K562 (cell line): ENCODE results near the gene FTL. TPM values are rescaled to one million over a fixed set of nuclear protein-coding genes. Genes with fewer than 3 reads are reported as not detected.
A peak's percentile ranks its signal among the peaks of the same experiment; 100 is the strongest.

ENCODE experiments used
- CTBP1 ChIP-seq: fragments of 450-650 bp; IDR thresholded peaks from 2 replicates; pipeline ENCODE4 v1.6.1; 2016; ENCODE audit warnings: borderline replicate concordance
- HNRNPUL1 ChIP-seq: fragments of 200-400 bp; formaldehyde crosslinking; IDR thresholded peaks from 2 replicates; pipeline ENCODE4 v1.6.1; 2017; ENCODE audit warnings: low read length
- MECOM ChIP-seq: fragments of 250-450 bp; sonication (Bioruptor Pico); IDR thresholded peaks from 2 replicates; pipeline ENCODE4 v1.8.0; 2022; ENCODE audit warnings: inconsistent platforms
- POLR2AphosphoS2 ChIP-seq: IDR thresholded peaks from 2 replicates; pipeline ENCODE4 v1.6.1; 2012; ENCODE audit warnings: low read length, improper control_type of control experiment
- SRSF7 ChIP-seq: fragments of 200-400 bp; formaldehyde crosslinking; optimal IDR thresholded peaks from 2 replicates; pipeline ENCODE3; 2017; ENCODE audit warnings: mild to moderate bottlenecking, low read depth, low read length
- TCF3 ChIP-seq: sonication (generic); formaldehyde crosslinking; IDR thresholded peaks from 2 replicates; pipeline ENCODE4 v1.4.0; 2020; ENCODE audit warnings: mild to moderate bottlenecking, missing genetic modification reagents
- ZNF146 ChIP-seq: IDR thresholded peaks from one replicate; pipeline ENCODE4 v1.6.1; 2018; ENCODE audit warnings: missing compliant biosample characterization; ENCODE audit not compliant: unreplicated experiment
- ZNF407 ChIP-seq: fragments of 450-650 bp; IDR thresholded peaks from 2 replicates; pipeline ENCODE4 v1.6.1; 2016; ENCODE audit warnings: low read depth
- ZNF444 ChIP-seq: fragments of 250-450 bp; sonication (Bioruptor Pico); IDR thresholded peaks from 2 replicates; pipeline ENCODE4 v1.4.0; 2020; ENCODE audit warnings: mild to moderate bottlenecking, moderate library complexity
- ZNF76 ChIP-seq: fragments of 250-450 bp; sonication (Bioruptor Pico); IDR thresholded peaks from 2 replicates; pipeline ENCODE4 v1.4.0; 2020; ENCODE audit warnings: mild to moderate bottlenecking, moderate library complexity, borderline replicate concordance
- polyA plus RNA-seq, 8 experiments: library from polyadenylated mRNA; depleted of rRNA in 4 of 8; stranded (reverse) in 5 of 8; unstranded in 3 of 8; fragments of >200 nt; fragmentation: Nextera tagmentation in 2 of 8; fragmentation: Illumina TruSeq in 1 of 8; extraction: Ambion mirVana in 2 of 8; extraction: Trizol in 1 of 8; gene quantifications; 2 replicates each; pipeline versions ENCODE4 v1.2.1 to v1.2.3, GENCODE V29; 2011 to 2014; ENCODE audit warnings: inconsistent platforms in 1 of 8, missing spikeins in 1 of 8
- total RNA-seq, 7 experiments: library from RNA; depleted of rRNA in 6 of 7; stranded (reverse); fragments of >200 nt in 6 of 7; fragmentation: Illumina TruSeq in 2 of 7; extraction: Trizol in 2 of 7; gene quantifications; 2 replicates each; pipeline versions ENCODE4 v1.2.1 to v1.2.3, GENCODE V29; 2011 to 2021; ENCODE audit warnings: low replicate concordance in 1 of 7
- TF ChIP-seq, protein P1 (sequence below): fragments of 250-450 bp; sonication (Bioruptor Pico); IDR thresholded peaks from 2 replicates; pipeline ENCODE4 v1.8.0; 2021; ENCODE audit warnings: borderline replicate concordance, mild to moderate bottlenecking, moderate library complexity; ENCODE audit not compliant: poor library complexity, severe bottlenecking
- TF ChIP-seq, protein P2 (sequence below): fragments of 250-450 bp; sonication (Bioruptor Pico); IDR thresholded peaks from 2 replicates; pipeline ENCODE4 v1.5.0; 2021; ENCODE audit warnings: mild to moderate bottlenecking, borderline replicate concordance

Gene FTL
- total and polyA plus RNA-seq, 9 of the 15 experiments (the other 6 are each of a cell fraction or from before 2014, with no cell fraction given) = 1,231 to 27,415 (median 3,965) TPM

DNA sequence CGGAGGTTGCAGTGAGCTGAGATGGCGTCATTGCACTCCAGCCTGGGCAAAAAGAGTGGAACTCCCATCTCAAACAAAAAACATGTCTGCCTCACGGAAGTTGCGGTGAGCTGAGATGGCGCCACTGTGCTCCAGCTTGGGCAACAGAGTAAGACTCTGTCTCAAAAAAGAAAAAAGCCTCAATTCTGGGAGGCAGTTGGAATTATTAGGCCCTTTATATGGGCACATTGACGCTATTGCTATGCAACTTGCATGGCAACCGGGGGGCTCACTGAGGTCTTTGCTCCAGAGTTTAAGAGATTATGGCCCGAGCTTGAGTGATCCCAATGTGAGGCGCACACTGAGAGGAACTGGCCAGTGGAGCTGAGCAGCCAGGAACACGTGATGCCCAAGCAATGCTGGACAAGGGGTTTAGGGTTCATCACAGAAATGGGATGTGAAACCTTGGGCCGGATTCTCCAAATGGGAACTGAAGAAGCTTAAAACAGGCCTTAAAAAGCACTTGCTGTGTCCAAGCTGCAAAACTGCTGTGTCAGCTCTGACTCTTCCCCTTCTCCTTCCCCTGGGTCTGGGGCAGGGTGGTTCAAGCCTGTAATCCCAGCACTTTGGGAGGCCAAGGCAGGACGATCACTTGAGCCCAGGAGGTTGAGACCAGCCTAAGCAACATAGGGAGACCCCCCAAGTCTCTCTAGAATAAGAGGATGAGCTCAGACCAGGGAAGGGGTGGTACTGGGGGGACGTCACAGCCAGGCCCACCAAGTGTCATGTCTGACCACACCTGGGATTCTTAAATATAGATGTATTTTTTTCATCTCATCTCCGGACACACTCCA lies 2.5 kb downstream of the FTL start (continued):
- TF ChIP-seq ZNF146 (CRISPR knock-in tag) (no peak), ZNF444 (CRISPR knock-in tag) (peak; percentile 81), MECOM (CRISPR knock-in tag) (0 out of 2 replicates have a peak, but pooled peaks have one; percentile 31), ZNF407 (no peak), ZNF76 (CRISPR knock-in tag) (peak; percentile 19; the same call in 1 of the 2 replicates), POLR2AphosphoS2 (peak; percentile 99), HNRNPUL1 (no peak; the same call in 1 of the 2 replicates), SRSF7 (no peak), TCF3 (CRISPR knock-in tag) (0 out of 2 replicates have a peak, but pooled peaks have one; percentile 2), CTBP1 (0 out of 2 replicates have a peak, but pooled peaks have one; percentile 5)
- TF ChIP-seq, protein P1, sequence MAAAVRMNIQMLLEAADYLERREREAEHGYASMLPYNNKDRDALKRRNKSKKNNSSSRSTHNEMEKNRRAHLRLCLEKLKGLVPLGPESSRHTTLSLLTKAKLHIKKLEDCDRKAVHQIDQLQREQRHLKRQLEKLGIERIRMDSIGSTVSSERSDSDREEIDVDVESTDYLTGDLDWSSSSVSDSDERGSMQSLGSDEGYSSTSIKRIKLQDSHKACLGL (CRISPR knock-in tag) = no peak
- TF ChIP-seq, protein P2, sequence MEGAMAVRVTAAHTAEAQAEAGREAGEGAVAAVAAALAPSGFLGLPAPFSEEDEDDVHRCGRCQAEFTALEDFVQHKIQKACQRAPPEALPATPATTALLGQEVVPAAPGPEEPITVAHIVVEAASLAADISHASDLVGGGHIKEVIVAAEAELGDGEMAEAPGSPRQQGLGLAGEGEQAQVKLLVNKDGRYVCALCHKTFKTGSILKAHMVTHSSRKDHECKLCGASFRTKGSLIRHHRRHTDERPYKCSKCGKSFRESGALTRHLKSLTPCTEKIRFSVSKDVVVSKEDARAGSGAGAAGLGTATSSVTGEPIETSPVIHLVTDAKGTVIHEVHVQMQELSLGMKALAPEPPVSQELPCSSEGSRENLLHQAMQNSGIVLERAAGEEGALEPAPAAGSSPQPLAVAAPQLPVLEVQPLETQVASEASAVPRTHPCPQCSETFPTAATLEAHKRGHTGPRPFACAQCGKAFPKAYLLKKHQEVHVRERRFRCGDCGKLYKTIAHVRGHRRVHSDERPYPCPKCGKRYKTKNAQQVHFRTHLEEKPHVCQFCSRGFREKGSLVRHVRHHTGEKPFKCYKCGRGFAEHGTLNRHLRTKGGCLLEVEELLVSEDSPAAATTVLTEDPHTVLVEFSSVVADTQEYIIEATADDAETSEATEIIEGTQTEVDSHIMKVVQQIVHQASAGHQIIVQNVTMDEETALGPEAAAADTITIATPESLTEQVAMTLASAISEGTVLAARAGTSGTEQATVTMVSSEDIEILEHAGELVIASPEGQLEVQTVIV (CRISPR knock-in tag) = no peak
